Stimulated activated CD8-positive, alpha-beta memory T cell treated with anti-CD3 and anti-CD28 coated beads, Interleukin-2, amount 100 ng/mL, for 1 hour (primary cell): Measurements from ENCODE around the gene ZNF805.
"Not testable (repeated sequence)": the region's sequence is repeated elsewhere in the genome, so short reads cannot be mapped to it uniquely, and the experiment has no call there.

Experiments used
- DNase-seq, 2 donors: peaks; one replicate each; pipeline ENCODE4 v3.0.0-alpha.2; 2020; ENCODE audit warnings: low read depth in 2 of 2

Gene ZNF805

DNA sequence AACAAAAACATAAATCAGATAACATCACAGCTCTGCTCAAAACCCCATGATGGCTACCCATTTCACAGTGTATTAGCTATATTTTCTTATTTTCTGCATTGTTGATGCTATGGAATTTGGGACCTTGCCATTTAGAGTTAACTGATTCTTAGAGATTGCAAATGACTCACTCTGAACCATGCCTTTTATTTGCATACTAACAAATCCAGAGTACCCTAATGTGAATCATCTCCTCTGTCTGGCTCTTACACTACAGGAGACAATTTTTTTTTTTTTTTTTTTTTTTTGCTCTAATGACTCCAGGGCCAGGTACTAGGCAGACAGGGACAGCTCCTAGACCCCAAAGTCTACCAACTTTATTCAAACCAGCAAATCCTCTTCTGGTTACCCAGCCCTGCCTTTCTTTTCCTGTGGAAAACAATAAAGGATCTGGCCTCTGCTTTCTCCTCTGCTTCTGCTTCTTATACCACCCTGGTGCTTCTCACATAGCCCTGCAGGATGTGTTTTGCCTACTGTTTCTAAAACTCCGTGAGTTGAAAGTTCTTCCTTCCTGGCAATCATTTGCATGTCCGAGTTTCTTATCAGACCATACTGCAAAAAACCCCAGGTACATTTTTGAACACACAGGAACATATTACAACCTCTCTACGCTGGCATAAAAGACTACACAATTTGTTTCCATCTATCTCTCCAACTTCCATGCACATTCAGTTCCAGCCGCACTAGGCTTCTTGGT lies 29.3 kb downstream of the ZNF805 start:
- DNase-seq = no peak

DNA sequence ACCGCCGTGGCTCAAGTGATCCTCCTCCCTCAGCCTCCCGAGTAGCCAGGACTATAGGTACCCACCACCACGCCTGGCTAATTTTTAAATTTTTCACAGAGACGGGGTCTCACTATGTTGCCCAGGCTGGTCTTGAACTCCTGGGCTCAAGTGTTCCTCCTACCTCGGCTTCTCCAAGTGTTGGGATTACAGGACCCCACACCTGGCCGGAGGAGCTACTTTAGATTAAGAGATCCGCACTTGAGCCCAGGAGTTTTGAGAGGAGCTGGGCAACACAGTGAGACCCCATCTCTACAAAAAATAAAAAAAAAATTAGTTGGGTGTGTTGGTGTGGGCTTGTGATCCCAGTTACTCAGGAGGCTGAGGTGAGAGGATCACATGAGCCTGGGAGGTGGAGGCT lies 30.8 kb downstream of the ZNF805 start:
- DNase-seq = no peak

DNA sequence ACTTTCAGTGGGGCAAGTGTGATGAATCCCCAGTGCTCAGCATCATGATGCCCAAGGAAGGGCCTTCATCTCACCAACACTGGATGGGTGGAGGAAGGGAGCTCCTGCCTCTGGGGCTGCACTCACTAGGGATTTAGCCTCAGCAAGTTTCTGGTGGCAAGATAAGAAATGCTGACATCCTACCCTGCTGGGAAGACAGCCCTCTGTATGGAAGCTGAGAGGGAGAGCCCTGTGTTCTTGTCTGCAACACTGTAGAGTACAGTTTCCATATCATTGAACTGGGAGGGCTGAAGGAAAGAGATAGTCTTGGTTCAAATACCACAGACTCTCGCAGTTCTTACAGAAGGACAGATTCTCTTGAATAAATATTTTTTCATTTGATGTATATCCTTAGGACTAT lies 32.6 kb downstream of the ZNF805 start:
- no peak for DNase-seq

DNA sequence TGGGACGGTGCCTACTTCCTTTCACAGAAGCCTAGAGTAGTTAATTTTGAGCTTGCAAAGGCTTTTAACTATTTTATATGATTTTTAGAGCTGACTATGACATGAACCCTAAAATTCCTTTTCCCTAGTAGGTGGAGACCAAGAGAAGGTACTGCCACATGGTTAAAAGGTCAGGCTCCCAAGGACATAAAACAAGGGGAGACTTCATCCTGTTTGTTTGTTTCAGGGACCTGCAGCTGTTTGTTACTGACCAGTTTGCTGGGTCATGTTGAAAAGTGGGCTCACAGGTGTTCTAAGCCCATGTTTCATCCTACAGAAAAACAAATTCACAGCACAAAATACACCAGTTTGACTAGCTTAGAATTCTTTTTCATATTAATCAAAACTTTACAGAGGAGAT lies 36.0 kb downstream of the ZNF805 start:
- DNase-seq = no peak

DNA sequence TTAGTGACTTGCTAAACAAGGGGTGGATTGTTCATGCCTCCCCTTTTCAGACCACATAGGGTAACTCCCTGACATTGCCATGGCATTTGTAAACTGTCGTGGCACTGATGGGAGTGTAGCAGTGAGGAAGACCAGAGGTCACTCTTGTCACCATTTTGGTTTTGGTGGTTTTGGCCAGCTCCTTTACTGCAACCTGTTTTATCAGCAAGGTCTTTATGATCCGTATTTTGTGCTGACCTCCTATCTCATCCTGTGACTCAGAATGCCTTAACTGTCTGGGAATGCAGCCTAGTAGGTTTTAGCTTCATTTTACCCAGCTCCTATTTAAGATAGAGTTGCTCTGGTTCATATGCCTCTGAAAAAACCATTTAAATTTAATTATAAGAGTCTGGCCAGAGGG lies 38.0 kb downstream of the ZNF805 start:
- DNase-seq = not testable (repeated sequence)

DNA sequence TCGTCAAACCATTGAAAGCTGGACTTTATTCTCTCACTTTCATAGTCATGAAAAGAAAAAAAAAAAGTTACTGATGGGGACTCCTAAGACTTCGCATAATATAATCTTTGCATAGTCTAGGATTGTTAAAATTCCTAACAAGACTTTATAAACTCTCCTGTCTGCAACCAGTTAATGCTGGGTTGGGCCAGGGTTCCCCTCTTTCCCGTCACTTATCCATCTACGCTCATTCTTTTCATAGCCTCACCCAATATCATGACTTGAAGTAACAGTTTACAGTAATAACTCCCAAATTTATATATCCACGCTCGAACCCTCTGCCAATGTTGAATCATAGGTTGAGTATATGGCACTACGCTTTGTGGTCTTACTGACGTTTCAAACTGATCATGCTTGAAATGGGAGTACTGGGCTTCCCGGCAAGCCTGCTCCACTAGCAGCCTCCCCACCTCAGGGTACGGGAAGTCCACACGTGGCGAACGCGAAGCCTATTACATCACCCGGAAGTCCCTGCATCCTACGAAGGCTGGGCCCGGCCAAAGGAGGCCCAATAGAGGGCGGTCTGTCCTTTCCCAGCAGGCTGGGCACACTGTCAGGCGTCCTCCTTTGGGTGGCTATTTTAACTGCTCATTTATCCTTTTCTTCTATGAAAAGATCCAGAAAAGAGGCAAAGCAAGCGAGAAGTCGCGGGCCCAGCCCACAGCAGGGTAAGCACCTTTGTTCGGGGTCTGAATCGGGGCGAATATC lies 39.2 kb downstream of the ZNF805 start:
- peak; percentile 52 to 61 for DNase-seq

DNA sequence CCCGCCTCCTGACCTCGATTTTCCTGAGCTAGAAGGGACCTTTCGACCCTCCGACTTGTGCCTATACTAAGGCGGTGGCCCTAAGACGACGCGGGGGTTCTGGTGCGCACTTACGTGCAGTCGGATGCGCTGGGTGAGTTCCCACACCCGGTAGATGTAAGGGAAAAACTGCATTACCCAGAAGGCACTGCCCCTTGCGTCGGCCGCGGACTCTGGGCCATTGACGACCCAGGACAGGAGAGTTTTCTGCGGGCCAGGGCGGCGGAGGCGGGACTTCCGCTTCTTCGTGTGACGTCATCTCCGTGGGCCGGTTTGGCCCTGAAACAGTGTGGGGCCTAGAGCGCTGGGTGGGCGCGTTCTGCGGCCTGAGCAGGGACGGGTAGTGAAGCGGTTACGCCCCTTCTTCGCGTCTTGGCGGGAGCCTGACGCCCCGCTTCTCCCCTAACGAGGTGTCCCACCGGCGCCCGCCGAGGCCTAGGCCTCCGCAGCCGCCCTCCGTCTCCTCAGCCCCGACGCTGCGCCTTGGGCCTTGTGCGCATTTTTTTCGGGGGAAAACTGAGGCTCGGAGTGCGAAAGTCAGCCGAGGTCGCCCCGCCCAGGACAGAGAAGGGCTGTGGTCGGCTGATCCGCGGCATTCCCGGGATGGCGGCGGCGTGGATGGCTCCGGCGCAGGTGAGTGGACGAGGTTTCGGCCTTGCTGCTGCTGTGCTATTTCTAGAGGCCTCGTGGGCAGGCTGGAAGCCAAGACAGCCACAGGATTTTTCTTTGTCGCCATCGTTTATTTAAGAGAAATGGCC lies 39.9 kb downstream of the ZNF805 start, which contains the start of gene ZNF460:
TSS of gene ZNF460 (plus strand) at position 321 of the 797 bp plus-strand sequence. CDS start at position 643, 322 bp downstream.
- DNase-seq = peak; percentile 93

DNA sequence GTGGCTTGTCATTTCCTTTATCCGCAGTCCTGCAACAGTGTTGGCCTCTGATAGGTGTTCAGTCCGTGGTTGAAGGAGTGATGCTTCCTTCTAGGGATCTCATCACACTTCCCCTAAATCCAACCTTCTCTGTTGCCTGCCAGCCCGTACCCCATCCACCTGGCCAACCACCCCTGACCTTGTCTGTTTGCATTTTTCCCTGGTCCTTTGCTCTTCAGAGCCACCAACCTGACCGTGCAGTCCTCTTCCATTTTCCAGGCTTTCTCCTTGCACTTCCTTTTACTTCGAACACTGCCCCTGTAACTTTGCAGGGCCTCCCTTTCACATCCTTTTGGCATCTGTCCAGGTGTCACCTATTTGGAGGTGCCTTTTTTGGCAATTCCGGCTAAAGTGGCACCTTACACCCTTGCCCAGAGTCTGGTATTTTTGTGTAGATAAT lies 40.5 kb downstream of the ZNF805 start:
- DNase-seq = no peak

DNA sequence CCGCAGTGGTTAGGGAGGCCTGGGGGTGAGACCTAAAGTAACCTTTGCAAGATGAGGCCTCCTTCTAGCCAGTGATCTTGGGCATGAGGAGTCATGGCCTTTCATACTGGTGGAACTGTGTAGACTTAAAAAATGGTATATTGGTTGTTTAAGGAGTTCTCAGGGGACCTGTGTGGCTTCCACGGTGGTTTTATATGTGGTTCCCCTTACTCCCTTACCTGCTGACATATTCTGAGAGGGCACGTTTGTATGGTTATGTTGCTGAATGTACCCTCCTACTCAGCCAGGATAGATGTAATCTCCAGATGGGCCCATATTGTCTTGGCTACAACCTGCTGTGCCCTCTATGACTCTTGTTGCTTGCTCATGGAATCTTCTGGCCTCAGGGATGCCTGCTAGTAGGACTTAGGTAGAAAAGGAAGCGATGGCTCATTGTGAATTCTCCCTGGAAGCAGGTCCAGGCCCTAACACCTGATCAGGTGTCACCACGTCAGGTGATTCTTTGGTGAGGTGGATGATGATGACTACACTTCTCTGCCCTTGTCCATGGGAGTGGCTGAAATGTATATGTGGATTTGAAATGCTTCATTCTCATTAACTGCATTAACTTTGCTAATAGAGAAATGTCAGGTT lies 41.7 kb downstream of the ZNF805 start:
- no peak for DNase-seq

DNA sequence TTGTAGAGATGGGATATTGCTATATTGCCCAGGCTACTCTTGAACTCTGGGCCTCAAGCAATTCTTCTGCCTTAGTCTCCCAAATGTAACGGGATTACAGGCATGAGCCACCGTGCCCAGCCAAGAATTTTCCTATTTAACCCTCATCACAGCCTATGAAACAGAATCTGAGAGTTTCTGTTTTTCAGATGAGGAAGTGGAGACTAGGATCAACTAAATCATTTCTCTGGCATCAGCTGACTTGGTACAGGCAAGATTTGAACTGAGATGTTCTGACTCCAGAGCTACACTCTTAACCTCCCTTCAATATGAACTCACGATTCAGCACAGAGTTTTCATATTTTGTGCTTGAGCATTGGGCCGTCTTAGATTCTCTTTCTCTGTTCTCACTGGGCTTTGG lies 47.9 kb downstream of the ZNF805 start:
- no peak for DNase-seq

DNA sequence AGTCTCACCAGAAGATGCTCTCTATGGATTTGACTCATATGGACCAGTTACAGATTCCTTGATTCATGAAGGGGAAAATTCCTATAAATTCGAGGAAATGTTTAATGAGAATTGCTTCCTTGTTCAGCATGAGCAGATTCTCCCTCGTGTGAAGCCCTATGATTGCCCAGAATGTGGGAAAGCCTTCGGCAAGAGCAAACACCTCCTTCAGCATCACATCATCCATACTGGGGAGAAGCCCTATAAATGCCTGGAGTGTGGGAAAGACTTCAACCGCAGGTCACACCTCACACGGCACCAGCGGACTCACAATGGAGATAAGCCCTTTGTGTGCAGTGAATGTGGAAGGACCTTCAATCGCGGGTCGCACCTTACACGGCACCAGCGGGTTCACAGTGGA lies 50.5 kb downstream of the ZNF805 start:
- DNase-seq = no peak

DNA sequence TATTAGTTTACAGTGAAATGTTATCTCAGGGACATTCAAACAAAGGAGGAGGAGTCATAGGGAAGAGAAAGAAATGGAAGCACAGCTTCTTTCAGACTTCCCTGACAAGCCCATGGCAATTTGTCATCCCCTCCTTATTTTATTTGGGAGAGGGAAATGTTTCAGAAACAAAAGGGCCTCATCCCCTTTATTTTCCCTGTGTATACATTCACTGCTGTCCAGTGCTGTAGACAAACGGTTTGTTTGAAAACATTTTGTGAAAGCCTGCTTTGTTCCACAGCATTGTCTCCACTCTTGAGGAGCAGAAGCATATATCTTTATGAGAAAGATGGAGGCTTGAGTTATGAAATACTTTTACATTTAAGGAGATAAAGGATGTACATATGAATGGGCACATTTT lies 52.1 kb downstream of the ZNF805 start:
- DNase-seq = no peak

DNA sequence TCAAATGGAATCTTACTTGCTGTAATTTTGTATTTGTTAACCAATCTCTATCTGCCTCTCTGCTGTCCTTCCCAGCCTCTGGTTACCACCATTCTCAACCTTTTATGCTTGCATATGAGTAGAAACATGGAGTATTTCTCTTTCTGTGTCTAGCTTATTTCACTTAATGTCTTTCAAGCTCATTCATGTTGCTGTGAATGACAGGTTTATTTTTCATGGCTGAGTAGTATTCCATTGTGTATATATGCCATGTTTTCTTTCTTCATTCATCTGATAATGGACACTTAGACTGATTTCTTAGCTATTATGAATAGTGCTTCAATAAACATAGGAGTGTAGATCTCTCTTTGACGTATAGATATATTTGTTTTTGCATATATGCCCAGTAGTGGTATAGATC lies 53.3 kb downstream of the ZNF805 start:
- DNase-seq = no peak

DNA sequence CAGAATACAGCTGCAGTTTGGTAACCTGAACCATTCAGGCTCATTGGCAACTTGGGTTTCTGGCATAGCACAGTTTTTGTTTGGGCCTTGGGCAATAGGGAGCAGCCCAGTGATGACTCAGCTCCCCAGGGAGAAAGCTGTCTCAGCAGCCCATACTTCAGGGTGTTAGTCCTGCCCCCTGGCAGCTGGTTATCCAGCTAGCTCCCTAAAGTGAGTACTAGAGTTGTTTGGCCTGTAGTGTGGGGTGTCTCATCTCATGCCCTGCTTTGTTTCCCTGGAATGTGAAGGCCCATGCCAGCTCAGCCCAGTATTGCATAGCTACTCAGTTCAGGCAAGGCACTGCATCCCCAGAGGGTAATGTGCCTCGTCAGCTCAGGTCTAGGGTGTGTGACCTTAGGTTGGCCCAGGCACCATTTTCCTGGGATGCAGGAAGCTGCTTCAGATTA lies 61.6 kb downstream of the ZNF805 start:
- DNase-seq = no peak

DNA sequence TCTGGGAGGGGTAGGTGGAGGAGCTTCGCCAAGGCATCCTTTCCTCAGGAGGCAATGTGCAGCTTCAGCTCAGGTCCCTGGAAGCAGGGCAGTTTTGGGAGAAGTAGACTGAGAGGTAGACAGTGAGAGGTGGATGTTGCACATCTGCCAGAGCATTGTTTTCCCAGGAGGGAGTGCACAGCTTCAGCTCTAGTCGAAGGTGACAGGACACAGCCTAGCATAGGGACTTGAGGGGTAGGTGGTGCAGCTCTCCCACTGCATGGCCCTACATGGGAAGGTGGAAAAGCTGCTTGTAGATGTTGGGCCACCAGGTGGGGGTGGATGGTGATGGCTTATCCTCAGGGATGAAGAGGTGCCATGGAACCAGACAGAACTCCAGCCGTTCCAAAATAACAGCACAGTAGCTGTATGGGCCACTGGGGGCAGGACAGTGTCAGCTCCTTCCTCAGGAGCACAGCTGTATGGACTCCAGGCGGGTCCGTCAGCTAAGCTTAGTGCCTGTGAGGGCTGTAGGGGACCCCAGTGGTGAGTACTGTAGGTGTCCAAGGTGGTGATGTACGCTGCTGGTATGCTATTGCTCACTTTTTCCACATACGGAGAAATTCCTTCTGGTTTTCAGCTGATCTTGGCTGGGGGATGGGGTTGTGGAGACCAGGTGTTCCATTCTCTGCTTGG lies 62.4 kb downstream of the ZNF805 start:
- DNase-seq = no peak
